HL-60/S4 (cell line): ENCODE results near the gene TOM1.

Experiments
- in situ Hi-C: fragments of 300-500 bp; cut with MboI; formaldehyde crosslinking; loops from 2 replicates; pipeline ENCODE4 v1.14.3; 2022; ENCODE audit warnings: low sequenced_read_pairs

Gene TOM1

GRCh38 chr22:35322893-35323292 lies 23.2 kb downstream of the TOM1 start:
- in situ Hi-C loops = no loop called here

DNA sequence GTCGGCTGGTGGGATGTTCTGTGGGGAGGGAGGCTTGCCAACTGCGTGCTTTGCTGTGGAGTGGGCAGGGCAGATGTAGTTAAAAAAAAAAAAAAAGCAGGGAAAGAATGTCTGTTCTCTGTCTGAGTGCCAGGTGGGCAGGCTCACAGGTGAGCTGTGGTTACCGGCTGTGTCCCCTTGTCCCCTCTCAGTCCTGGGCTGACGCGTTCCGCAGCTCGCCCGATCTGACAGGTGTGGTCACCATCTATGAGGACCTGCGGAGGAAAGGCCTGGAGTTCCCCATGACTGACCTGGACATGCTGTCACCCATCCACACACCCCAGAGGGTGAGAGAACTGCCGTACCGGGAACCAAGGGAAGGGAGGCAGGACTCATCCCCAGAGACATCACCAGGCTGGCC lies 23.6 kb downstream of the TOM1 start:
- in situ Hi-C loops = no loop called here

DNA sequence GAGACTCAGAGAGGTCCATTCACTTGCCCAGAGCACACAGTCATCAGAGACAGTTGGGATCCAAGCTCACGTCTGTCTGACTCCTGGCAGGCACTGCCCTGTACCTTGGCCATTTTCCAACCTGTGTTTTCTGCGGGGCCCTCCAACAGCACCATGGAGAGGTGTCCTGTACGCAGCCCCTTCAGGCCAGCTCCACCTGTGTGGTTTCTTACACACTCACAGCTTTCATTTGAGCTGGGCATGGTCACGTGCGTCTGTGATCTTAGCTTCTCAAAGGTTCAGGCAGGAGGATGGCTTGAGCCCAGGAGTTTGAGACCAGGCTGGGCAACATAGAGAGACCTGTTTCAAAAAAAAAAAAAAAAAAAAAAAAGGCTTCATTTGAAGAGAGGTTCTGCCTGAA lies 24.4 kb downstream of the TOM1 start:
- in situ Hi-C loops = no loop called here

- in situ Hi-C loops = no loop called here
Measured at GRCh38 chr22:35324762-35325161, 25.1 kb downstream of the TOM1 start.

DNA sequence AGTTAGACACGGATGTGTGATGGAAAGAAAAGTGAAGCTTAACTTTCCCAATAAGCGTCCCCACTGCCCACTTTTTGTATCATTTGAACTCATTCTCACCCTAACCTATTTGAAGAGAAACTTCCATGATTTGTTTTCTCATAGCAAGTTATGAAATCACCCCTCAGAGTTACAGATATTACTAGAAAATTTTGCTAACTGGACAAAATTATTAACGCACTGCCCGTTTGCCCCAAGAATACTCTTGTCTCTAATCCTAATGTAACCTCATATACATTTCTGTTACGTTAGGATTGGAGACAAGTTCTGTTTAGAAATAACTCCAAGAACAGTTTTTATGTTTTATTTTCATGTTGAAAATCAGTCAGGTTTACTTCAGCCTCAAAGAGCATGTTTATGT lies 25.5 kb downstream of the TOM1 start:
- in situ Hi-C loops = no loop called here

GRCh38 chr22:35326854-35327562 lies 27.3 kb downstream of the TOM1 start:
- in situ Hi-C loops = no loop called here

DNA sequence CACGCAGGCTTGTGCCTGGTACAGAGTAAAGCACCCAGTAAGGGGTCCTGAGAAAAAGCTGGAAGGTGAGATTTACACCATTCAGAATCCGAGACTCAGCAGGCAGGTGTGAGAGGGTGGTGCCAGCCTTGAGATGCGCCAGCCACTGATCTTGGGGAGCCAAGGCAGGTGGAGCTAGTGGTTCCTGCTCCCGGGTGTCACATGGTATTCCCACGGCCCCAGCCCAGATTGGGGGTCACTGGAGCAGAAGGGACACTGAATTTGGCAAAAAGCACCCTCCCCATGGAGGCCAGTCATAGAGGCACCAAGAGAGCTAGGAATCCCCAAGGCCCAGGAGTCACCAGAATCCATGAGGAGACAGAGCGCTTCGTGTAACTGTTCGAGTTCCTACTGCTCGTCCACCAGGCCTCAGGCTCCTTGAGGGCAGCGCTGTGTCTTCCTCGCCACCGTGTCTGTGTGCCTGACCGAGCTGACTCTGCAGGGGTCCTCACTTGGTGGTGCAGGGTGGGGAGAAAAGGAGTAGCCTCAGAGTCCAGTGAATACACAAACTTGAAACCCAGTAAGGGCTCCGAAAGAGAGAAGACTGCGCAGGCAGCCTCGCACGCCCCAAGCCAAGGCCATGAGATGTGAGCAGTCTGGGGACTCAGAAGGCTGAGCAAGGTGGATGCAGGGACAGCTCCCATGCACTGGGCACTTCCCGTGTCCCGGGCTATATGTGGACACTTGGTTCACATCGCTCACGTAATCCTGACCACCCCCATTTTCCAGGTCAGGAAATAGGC lies 28.2 kb downstream of the TOM1 start:
- in situ Hi-C loops = no loop called here

DNA sequence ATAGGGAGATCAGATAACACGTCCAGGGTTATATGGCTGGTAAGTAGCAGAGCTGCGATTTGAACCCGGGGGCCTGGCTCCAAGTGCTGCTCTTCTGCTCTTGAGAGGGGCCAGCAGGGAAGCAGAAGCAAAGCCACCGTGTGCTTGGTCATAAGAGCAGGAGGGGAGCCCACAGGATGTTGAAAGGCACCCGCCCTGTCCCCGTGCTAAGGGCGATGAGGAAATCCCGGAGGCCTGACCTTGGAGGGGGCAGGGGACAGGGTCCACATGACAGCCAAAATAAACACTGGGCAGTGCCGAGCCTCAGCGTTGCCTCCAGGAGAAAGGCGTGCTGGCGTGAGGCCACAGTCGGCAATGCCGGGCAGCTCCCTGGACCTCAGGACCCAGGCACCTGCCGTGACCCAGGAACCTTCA lies 28.8 kb downstream of the TOM1 start:
- in situ Hi-C loops = no loop called here

DNA sequence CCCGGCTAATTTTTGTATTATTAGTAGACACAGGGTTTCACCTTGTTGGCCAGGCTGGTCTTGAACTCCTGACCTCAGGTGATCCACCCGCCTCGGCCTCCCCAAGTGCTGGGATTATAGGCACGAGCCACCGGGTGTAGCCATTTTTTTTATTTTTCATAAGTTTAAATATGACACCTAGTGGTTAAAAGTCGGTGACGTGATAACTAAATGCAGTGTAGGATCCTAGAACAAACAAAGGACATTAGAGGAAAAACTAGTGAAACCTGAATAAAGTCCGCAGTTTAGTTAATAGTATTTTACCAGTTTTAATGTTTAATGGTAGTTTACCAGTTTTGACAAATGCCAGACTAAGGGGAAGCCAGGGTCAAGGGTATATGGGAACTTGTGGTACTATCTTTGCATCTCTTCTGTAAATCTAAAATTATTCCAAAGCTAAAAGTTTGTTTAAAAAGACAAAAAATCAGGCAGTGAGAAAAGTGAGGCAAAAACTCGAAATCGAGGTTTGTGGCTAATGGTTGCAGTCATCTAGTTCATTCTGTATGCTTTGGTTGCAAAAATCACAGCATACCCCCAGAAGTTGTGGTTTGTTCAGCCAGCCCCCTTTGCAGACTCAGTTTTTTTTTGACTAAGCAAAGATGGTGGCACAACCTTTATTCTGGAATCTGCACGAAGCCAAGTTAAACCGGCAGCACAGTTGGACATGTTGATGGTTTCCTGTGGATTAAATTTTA lies 29.6 kb downstream of the TOM1 start:
- in situ Hi-C loops = no loop called here

DNA sequence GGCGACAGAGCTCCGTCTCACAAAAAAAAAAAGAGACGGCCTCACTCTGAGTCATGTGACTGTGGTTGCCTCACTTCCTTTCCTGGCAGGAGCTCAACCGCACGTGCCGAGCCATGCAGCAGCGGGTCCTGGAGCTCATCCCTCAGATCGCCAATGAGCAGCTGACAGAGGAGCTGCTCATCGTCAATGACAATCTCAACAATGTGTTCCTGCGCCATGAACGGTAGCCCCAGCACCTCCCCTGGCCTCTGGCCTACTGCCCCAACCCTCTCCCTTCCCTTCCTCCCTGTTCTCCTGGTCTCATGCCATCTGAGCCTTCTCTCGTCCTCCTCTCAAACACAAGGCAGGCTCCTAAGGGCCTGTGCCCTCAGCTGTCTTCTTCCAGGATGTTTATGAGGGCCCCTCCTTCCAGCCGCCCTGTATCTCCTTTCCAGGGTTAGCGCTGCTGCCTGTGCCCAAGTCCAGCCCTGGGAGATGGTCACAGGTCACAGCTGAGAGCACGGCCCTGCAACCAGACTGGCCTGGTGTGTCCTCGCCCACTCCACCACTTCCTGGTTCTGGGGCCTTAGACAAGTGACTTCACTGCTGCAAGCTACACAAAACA lies 30.7 kb downstream of the TOM1 start:
- in situ Hi-C loops = no loop called here

- in situ Hi-C loops = no loop called here
Measured at GRCh38 chr22:35332278-35332677, 32.6 kb downstream of the TOM1 start.

DNA sequence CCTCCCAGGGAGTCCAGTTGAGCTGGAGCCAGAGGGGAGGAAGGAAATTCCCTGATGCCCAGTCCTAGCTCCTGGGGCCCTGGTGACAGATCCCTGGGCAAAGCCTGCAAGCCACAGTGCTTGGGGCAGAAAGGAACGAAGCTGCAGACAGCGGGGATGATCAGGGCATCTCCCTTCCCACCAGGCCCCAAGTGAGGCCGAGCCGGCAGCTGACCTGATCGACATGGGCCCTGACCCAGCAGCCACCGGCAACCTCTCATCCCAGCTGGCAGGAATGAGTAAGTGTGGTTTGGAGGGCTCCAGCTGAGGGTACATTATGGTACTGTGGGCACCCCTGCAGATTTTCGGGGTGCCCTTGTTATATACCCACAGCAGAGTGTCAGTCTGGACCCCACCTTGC lies 33.5 kb downstream of the TOM1 start:
- in situ Hi-C loops = no loop called here

DNA sequence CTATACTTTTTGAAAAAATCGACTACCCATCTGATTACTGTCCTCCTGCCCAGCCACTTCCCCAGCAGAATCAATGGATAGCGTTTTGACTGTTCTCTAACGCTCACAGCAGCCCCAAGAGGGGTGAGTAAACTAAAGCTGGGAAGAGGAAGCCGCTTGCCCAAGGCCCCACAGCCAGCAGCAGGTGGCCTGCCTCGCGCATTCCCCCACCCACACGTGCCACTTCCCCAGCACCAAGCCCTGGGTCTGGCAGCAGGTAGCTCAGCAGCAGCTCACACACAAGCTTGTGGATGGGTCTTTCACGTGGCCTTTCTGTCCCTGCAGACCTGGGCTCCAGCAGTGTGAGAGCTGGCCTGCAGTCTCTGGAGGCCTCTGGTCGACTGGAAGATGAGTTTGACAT lies 34.3 kb downstream of the TOM1 start:
- in situ Hi-C loops = no loop called here

DNA sequence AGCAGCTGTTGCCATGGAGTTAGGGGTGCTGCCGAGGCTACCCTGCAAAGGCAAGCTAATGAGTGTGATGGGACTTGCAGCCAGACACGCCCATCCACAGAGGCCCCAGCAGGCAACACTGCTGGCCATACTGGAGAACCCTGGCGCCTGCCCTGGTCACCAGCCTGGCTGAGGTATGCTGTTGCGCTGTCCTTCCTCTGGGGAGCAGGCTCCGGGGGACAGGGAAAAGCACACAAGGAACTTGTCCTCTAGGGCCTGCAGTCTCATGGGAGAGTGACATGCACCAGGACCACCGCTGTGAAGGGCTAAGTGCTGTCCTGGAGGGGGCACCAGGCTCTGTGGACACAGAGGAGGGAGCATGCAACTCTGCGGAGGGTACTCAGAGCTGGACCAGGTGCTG lies 35.8 kb downstream of the TOM1 start:
- in situ Hi-C loops = no loop called here

- in situ Hi-C loops = no loop called here
Measured at GRCh38 chr22:35335936-35336781, 36.5 kb downstream of the TOM1 start.

GRCh38 chr22:35337932-35338331 lies 38.2 kb downstream of the TOM1 start:
- in situ Hi-C loops = no loop called here

- in situ Hi-C loops = no loop called here
Measured at GRCh38 chr22:35341090-35341874, 41.6 kb downstream of the TOM1 start.

- in situ Hi-C loops = no loop called here
Measured at GRCh38 chr22:35342390-35342789, 42.7 kb downstream of the TOM1 start.

- in situ Hi-C loops = no loop called here
Measured at GRCh38 chr22:35343664-35344550, 44.2 kb downstream of the TOM1 start.
